TTC549 (cell line): ENCODE data around the gene TBL1XR1.
"Not testable (repeated sequence)": the region's sequence is repeated elsewhere in the genome, so short reads cannot be mapped to it uniquely, and the experiment has no call there.

Experiments used
- FAIRE-seq: peaks from 2 replicates; lab custom pipeline; 2012; peaks lifted over from hg19 to GRCh38; lab: Jason Lieb, UNC

Gene TBL1XR1

DNA sequence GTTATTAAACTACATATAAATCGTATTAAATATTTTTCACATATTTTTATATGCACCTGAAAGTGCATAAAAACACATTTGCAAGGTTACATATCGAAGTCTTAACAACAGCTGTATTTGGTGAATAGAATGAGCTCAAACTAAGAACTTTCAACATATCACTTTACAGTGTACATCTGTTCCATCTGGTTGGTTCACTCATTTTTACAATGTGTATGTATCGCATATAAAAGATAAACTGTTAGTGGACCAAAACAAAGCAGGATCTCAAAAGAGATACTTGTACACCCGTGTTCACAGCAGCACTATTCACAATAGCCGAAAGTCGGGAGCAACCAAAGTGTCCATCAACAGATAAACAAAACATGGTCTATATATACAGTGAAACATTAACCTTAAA is 55.8 kb downstream of the TBL1XR1 start:
- no peak for FAIRE-seq

DNA sequence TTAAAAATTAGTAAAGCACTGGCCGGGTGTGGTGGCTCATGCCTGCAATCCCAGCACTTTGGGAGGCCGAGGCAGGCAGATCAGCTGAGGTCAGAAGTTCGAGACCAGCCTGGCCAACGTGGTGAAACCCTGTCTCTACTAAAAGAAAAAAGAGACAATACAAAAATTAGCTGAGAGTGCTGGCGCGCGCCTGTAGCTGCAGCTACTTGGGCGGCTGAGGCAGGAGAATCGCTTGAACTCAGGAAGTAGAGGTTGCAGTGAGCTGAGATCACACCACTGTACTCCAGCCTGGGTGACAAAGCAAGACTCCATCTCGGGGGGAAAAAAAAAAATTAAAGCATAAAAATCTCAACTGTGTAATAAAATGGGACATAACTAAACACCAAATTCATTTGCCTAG is 58.1 kb downstream of the TBL1XR1 start:
- not testable (repeated sequence) for FAIRE-seq

DNA sequence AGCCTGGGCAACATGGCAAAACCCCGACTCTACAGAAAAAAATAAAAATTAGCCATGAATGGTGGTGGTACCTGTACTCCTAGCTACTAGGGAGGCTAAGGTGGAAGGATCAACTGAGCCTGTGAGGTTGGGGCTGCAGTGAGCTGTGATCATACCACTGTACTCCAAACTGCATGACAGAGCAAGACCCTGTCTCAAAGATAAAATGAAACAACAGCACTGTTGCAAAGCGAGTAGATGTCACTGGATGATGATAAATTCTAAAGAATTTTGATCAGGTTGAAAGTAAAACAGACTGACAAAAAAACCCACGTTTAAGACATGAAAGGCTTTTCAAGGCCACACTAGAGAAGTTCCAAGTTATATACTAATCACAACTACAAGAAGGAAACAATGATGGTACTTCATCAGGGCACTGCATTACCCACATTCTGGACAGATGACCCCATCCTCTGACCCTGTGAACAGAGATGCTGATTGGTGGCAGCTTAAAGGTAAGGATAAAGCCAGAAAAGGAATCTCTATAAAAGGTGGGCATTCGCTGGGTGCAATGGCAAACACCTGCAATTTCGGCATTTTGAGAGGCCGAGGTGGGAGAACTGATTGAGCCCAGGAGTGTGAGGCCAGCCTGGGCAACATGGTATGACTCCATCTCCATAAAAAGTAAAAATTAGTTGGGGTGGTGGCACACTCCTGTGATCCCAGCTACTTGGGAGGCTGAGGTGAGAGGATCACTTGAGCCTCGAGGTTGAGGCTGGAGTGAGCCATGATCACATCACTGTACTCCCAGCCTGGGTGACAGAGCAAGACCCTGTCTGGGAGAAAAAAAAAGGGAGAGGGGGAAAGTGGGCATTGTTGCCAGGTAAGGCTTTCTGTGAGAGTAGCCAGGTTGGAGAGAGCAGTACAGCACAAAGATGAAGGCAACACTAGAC is 59.2 kb downstream of the TBL1XR1 start:
- FAIRE-seq: no peak

- no peak for FAIRE-seq
These were observed 60.5 kb downstream of the TBL1XR1 start for GRCh38 chr3:177136741-177137140.

GRCh38 chr3:177135841-177136492 is 61.3 kb downstream of the TBL1XR1 start:
- FAIRE-seq: no peak

DNA sequence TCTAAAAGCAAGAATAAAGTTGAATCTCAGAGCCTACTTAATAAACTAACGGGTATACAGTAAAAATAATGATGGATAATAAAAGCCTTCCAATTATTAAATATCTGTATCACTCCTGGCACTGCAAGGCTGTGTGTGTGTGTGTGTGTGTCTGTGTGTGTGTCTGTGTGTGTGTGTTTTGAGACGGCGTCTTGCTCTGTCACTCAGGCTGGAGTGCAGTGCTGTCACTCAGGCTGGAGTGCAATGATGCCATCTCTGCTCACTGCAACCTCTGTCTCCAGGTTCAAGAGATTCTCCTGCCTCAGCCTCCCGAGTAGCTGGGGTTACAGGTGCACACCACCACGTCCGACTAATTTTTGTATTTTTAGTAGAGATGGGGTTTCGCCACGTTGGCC is 62.5 kb downstream of the TBL1XR1 start:
- FAIRE-seq: no peak

- FAIRE-seq: no peak
These were observed 63.1 kb downstream of the TBL1XR1 start for GRCh38 chr3:177133860-177134815.

- no peak for FAIRE-seq
These were observed 65.2 kb downstream of the TBL1XR1 start for GRCh38 chr3:177131927-177132636.

- no peak for FAIRE-seq
These were observed 70.3 kb downstream of the TBL1XR1 start for GRCh38 chr3:177127008-177127407.

DNA sequence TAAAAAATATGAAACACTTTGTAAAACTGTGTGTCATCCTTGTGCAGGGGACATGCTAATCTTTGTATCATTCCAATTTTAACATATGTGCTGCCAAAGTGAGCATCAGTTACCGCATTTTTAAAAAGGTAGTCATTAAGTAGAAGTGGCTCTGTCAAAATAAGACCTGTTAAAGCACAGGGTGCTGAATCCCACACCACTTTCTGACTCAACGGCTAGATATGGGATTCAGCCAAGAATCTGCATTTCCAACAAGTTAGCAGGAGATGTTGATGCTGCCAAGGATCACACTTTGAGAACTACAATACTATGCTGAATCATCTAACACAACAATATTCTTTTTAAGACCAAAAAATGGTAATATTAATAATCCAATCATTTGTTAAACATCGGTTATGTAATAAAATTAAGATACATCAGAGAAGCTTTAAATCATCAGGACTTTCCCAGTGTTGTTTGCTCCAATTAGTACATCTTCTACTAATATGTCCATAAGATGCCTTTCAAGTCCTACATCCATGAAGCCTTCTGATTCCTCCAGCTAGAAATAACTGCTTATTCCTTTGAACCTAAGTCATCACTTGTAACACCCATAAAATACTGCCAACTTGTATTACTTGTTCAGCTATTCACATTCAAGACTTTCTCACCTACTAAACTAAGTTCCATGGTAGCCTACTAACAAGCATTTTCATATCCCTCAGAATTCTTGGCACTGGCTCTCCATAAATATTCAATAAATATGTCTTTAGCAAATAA is 71.1 kb downstream of the TBL1XR1 start:
- FAIRE-seq: no peak

- no peak for FAIRE-seq
These were observed 72.4 kb downstream of the TBL1XR1 start for GRCh38 chr3:177124882-177125281.

GRCh38 chr3:177123822-177124221 is 73.5 kb downstream of the TBL1XR1 start:
- FAIRE-seq: no peak

GRCh38 chr3:177122183-177122856 is 75.0 kb downstream of the TBL1XR1 start:
- no peak for FAIRE-seq

GRCh38 chr3:177119829-177120228 is 77.5 kb downstream of the TBL1XR1 start:
- FAIRE-seq: no peak

DNA sequence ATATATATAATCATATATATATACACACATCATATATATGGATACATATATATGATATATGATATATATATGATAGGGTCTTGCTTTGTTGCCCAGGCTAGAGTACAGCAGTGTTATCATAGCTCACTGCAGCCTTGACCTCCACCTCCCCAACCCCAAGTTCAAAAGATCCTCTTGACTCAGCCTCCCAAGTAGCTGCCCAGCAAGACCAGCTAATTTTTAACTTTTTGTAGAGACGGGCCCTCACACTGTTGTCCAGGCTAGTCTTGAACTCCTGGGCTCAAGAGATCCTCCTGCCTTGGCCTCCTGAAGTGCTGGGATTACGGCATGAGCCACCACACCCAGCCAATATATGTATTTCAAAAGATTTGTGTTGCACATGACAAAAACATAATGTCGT is 83.0 kb downstream of the TBL1XR1 start:
- no peak for FAIRE-seq

DNA sequence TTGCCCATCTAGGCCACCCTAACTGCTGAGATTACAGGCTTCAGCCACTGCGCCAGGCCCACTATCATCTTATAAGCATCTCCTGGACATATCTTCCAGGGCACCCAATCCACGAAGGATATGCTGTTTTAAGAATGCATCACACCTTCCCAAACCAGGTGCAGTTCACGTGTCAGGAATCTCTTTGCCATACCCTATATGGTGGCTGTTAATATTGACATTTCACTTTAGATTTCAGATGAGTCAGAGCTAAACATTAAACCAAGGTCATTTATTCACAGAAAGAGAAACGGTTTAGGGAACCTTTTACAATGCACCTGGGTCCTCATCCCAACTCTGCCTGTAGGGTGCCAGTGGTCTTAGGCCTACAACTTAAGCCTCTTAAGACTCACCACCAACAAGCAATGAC is 85.7 kb downstream of the TBL1XR1 start:
- FAIRE-seq: no peak

DNA sequence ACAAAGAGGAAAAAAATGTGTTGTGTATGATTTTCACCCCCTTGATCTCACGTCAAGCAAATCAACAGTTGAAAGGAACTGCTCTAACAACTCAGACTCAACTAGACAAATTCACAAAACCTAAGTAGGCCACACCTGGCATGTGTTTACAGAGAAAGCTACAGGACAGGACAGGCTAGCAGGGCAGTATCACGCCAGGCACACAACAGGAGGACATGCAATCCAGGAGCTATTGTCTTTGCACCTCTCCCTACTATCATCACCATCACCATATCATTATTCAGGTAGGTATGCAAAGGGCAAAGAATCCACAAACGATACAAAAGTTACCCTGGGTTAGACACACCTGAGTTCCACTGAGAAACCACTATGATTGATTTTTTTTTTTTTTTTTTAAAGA is 86.4 kb downstream of the TBL1XR1 start:
- FAIRE-seq: no peak

GRCh38 chr3:177110386-177110785 is 86.9 kb downstream of the TBL1XR1 start:
- FAIRE-seq: no peak

DNA sequence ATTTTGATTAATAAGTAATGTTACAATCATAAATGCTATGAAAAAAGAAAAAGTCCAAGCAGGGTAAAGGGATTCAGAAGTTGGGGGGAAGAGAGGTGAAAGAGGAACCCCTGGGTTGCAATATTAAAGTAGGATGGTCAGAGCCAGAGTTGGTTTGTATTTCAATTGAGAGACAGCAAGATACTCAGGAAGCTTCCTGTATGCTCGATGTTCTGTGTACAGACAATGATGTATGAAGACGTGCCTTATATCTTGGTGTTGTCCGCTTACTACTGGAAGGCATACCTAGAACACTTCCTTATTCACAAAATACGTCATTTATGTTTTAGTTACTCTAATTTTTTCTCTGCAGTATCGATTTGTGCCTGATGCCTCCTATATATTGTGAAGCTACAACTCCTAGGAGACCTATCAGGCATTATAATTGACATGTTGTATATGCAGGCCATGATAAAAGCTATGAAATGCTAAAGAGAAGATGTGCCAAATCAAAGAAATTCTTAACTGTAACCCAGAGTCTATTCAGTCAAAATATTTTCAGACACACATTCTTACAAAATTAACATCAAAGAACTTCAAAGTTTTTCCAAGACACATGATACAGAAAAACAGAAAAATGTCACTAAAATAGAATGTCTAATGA is 87.5 kb downstream of the TBL1XR1 start:
- FAIRE-seq: no peak

DNA sequence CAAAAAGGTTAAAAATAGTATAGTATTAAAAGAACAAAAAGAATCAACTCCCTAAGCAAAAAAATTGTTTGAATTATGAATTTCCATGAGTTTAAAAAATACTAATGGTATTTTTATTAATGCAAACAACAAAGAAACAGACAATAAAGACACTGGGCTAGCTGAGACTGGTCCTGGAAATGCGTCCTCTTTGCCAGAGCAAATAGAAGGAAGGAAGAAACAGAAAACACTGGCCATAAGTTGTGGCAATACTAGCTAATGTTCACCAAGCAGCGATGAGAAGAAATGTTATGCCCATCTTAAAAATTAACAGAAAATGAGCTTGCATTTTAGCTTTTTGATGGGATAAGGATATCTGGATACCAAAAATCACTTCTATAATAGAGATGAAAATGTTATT is 88.6 kb downstream of the TBL1XR1 start:
- FAIRE-seq: no peak
